Thyroid gland (tissue), 4 donors: ENCODE results near the gene ODAD4. TPM values are rescaled to one million over a fixed set of nuclear protein-coding genes. Genes with fewer than 3 reads are reported as not detected.

Experiments
- DNase-seq, 2 donors: peaks; one replicate each; pipeline ENCODE4 v3.0.0-alpha.2; 2019
- H3K27ac ChIP-seq, 3 donors: fragments of 200-600 bp; sonication (generic); 1 replicate in 2 of 3; 2 replicates in 1 of 3; pipeline ENCODE4 v1.5.1; 2016 to 2019; ENCODE audit warnings: mild to moderate bottlenecking in 1 of 3, moderate library complexity in 1 of 3
- H3K27me3 ChIP-seq: fragments of 200-600 bp; sonication (generic); one replicate; pipeline ENCODE4 v1.5.1; 2019
- H3K36me3 ChIP-seq, 2 donors: fragments of 200-600 bp; sonication (generic); one replicate each; pipeline ENCODE4 v1.5.1; 2016 to 2019
- H3K4me1 ChIP-seq, 2 donors: fragments of 200-600 bp; sonication (generic); one replicate each; pipeline ENCODE4 v1.5.1; 2017 to 2019
- H3K4me3 ChIP-seq, 3 donors: fragments of 200-600 bp; sonication (generic); replicated peaks in 1 of 3; 1 replicate in 2 of 3; 2 replicates in 1 of 3; pipeline ENCODE4 v1.5.1; 2016; ENCODE audit warnings: mild to moderate bottlenecking in 1 of 3
- H3K9me3 ChIP-seq: fragments of 200-600 bp; sonication (generic); one replicate; pipeline ENCODE4 v1.5.1; 2017
- POLR2A ChIP-seq, 2 donors: fragments of 450-650 bp; IDR thresholded peaks; one replicate each; pipeline ENCODE4 v1.6.1; 2017; ENCODE audit warnings: antibody characterized with exemption in 2 of 2, mild to moderate bottlenecking in 2 of 2, moderate library complexity in 1 of 2
- WGBS, 2 donors: methylation state at CpG; one replicate each; pipeline ENCODE4 v1.1.5; 2017; 5-methylcytosine and 5-hydroxymethylcytosine counted together
- intact Hi-C: fragments of 100-400 bp; cut with DNase I; formaldehyde crosslinking; loops from one replicate; pipeline ENCODE4 v1.15.1; 2023
- total RNA-seq, 4 donors: library from RNA; depleted of rRNA; stranded (reverse); fragments of >200 nt; gene quantifications; one replicate each; pipeline ENCODE4 v1.2.3, GENCODE V29; 2016
- TF ChIP-seq, protein P1 (sequence below), 6 experiments: fragments of 200-600 bp in 3 of 6; fragments of 450-650 bp in 3 of 6; sonication (generic) in 3 of 6; IDR thresholded peaks; one replicate each; pipeline ENCODE4 v1.5.1; 2016 to 2019; ENCODE audit warnings: antibody characterized with exemption in 6 of 6, mild to moderate bottlenecking in 2 of 6, inconsistent platforms in 1 of 6, moderate library complexity in 1 of 6

The ODAD4 gene
- total RNA-seq, 4 donors from 2014 or later = 3.0 to 8.2 (median 3.8) TPM

DNA sequence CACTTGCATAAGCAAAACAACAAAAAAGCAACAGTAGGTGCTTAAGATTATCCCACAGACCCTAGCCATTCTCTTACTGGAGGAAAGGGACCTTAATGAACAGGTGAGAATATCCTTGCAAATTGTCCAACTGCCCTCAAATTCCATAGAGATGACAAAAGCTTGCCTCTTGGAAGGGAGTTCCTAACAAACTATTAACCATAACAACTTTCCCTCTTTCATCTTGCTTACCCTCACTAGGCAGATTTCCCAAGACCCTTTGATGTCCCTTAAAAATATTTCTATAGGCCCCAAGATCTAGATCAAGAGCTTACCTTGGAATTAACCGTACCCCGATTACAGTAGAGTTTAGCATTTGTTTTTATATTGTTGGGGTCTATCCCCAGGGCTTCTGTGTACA lies 58.0 kb downstream of the ODAD4 start:
- no peaks in the 10 kb centered on the region for H3K4me1 ChIP-seq
- WGBS, 2 donors = 96 to 100% methylated on average over 2 of the region's 2 CpGs
- intact Hi-C loops = no loop called here
- no peak overlapping the region for H3K4me3 ChIP-seq
- DNase-seq = no peak
- no peak overlapping the region for H3K27ac ChIP-seq
- no peak for TF ChIP-seq POLR2A (IDR thresholded peaks at IDR 0.05)
- TF ChIP-seq, protein P1, sequence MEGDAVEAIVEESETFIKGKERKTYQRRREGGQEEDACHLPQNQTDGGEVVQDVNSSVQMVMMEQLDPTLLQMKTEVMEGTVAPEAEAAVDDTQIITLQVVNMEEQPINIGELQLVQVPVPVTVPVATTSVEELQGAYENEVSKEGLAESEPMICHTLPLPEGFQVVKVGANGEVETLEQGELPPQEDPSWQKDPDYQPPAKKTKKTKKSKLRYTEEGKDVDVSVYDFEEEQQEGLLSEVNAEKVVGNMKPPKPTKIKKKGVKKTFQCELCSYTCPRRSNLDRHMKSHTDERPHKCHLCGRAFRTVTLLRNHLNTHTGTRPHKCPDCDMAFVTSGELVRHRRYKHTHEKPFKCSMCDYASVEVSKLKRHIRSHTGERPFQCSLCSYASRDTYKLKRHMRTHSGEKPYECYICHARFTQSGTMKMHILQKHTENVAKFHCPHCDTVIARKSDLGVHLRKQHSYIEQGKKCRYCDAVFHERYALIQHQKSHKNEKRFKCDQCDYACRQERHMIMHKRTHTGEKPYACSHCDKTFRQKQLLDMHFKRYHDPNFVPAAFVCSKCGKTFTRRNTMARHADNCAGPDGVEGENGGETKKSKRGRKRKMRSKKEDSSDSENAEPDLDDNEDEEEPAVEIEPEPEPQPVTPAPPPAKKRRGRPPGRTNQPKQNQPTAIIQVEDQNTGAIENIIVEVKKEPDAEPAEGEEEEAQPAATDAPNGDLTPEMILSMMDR (IDR thresholded peaks at IDR 0.05) = no peak
- no peaks in the 10 kb centered on the region for H3K9me3 ChIP-seq
- peaks cover 64 to 74% of the 10 kb centered on the region in 2 donors for H3K36me3 ChIP-seq
- H3K27me3 ChIP-seq = no peaks in the 10 kb centered on the region

DNA sequence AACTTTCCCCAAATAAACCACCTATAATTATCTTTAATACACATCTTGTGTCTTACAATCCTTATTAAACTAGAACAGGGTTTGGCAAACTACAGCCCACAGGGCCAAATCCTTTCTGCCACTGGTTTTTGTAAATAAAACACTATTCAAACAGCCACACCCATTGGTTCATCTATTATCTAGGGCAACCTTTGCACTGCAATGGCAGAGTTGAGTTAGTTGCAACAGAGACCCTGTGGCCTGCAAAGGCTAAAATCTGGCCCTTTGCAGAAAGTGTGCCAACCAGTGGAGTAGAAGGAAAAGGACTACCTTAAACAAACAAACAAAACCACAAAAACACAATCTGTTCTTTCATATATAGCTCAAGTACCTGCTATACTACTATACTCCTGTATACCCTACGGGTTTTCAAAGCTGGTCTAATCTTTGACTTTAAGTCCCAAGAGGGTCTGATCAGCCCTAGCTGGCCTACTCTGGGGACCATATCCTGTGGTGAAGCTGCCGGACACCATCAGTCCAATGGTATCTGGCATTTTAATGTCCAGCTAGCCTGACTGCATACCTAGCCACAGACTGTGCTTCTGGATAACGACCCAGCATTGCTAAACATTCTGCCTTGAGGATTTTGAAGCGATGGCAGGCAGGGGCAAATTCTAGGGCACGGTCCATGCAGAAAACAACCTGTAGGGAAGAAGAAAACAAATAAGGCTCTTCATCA lies 59.4 kb downstream of the ODAD4 start:
- WGBS, 2 donors = 86 to 92% methylated on average over 5 of the region's 5 CpGs
- intact Hi-C loops = no loop called here
- DNase-seq = no peak
- peaks cover 60 to 67% of the 10 kb centered on the region in 2 donors for H3K36me3 ChIP-seq
- H3K9me3 ChIP-seq = no peaks in the 10 kb centered on the region
- no peak overlapping the region for H3K27ac ChIP-seq
- no peak for TF ChIP-seq POLR2A (IDR thresholded peaks at IDR 0.05)
- TF ChIP-seq, protein P1 (IDR thresholded peaks at IDR 0.05) = no peak
- no peak overlapping the region for H3K4me3 ChIP-seq
- H3K4me1 ChIP-seq = no peaks in the 10 kb centered on the region
- H3K27me3 ChIP-seq = no peaks in the 10 kb centered on the region

DNA sequence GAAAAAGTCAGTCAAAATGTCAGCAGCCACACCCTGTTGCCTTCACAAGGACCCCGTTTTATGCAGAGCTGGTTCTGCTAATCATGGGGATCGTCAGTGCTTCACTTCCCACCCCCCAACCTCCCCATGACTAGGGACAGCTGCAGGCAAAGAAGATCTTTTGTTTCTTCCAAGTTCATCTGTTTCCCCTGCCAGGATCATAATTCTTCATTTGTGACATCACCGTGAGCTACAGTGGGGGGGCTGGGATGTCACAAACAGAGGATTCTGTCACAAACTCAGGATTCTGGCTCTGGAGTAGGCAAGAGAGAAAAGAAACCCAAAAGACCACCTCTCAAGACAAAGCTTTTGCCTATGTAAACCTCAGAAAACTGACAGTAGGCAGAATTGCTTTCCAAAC lies 62.2 kb downstream of the ODAD4 start:
- intact Hi-C loops = no loop called here
- no peaks in the 10 kb centered on the region for H3K4me1 ChIP-seq
- H3K27me3 ChIP-seq = no peaks in the 10 kb centered on the region
- no peaks in the 10 kb centered on the region for H3K9me3 ChIP-seq
- H3K4me3 ChIP-seq = no peak overlapping the region
- no peak for TF ChIP-seq POLR2A (IDR thresholded peaks at IDR 0.05)
- TF ChIP-seq, protein P1 (IDR thresholded peaks at IDR 0.05) = no peak
- DNase-seq = no peak
- 81 to 89% methylated on average over 3 of the region's 3 CpGs for WGBS, 2 donors
- H3K36me3 ChIP-seq = peaks cover 70 to 77% of the 10 kb centered on the region in 2 donors
- H3K27ac ChIP-seq = no peak overlapping the region

GRCh38 chr17:41996855-41997164 lies 66.4 kb downstream of the ODAD4 start:
- Histone ChIP-seq H3K4me3 (no peak overlapping the region), H3K36me3 (peaks cover 62 to 64% of the 10 kb centered on the region in 2 donors), H3K27ac (no peak overlapping the region), H3K27me3 (no peaks in the 10 kb centered on the region), H3K4me1 (no peaks in the 10 kb centered on the region), H3K9me3 (no peaks in the 10 kb centered on the region)
- intact Hi-C loops = no loop called here
- TF ChIP-seq POLR2A (IDR thresholded peaks at IDR 0.05) = no peak
- TF ChIP-seq, protein P1 (IDR thresholded peaks at IDR 0.05) = no peak
- 98 to 100% methylated on average over 2 of the region's 2 CpGs for WGBS, 2 donors
- no peak for DNase-seq

- WGBS, 2 donors = 37 to 43% methylated on average over 2 of the region's 2 CpGs
- H3K9me3 ChIP-seq = no peaks in the 10 kb centered on the region
- H3K27me3 ChIP-seq = no peaks in the 10 kb centered on the region
- no peak for DNase-seq
- H3K36me3 ChIP-seq = peaks cover 48 to 49% of the 10 kb centered on the region in 2 donors
- no peak overlapping the region for H3K27ac ChIP-seq
- no peak overlapping the region for H3K4me3 ChIP-seq
- no peak for TF ChIP-seq POLR2A (IDR thresholded peaks at IDR 0.05)
- TF ChIP-seq, protein P1 (IDR thresholded peaks at IDR 0.05) = no peak
- no peaks in the 10 kb centered on the region for H3K4me1 ChIP-seq
- intact Hi-C loops = no loop called here
Observed at GRCh38 chr17:41998497-41998896, 68.1 kb downstream of the ODAD4 start.
